ENCODE results near the gene DLX3. TPM values are rescaled to one million over a fixed set of nuclear protein-coding genes. Genes with fewer than 3 reads are reported as not detected.

DLX3 gene
- total RNA-seq, 1 experiment from 2014 or later: 1.2 TPM

GRCh38 chr17:49946964-49947584, 48.0 kb downstream of the DLX3 start:
- Mint-ChIP-seq H3K9me3 (no peaks in the 10 kb centered on the region; a peak in 1 of 5 replicates), H3K4me3 (no peak overlapping the region), H3K27me3 (ENCODE audit: low read depth) (peaks cover 81% of the 10 kb centered on the region), H3K27ac (no peak overlapping the region), H3K4me1 (peaks cover 11 to 19% of the 10 kb centered on the region in 2 experiments), H3K36me3 (ENCODE audit: insufficient read depth in 1 of 3, low read depth in 3 of 3) (no peaks in the 10 kb centered on the region)
- no peak overlapping the region for H2BK120ac ChIP-seq (ENCODE audit: low read depth, low read length, poor library complexity, severe bottlenecking)
- no peak overlapping the region for H4K8ac ChIP-seq (replicated peaks; ENCODE audit: insufficient read length, low read depth, low read length)
- no peak overlapping the region for H2BK15ac ChIP-seq (ENCODE audit: low read depth, low read length)
- no peak overlapping the region for H2AK5ac ChIP-seq (ENCODE audit: insufficient read length, low read length)
- no peaks in the 10 kb centered on the region for H3K9me3 ChIP-seq (ENCODE audit: control insufficient read depth, low read depth, low read length)
- no CpG with 5 or more reads among the region's 11 CpGs for WGBS (ENCODE audit: extremely low coverage, insufficient read length, low lambda C conversion rate)
- no peak overlapping the region for H3K9ac ChIP-seq (ENCODE audit: extremely low read depth, insufficient read length, low read length)
- H4K5ac ChIP-seq (ENCODE audit: insufficient read length, low read depth, low read length): no peak overlapping the region
- H3K56ac ChIP-seq (ENCODE audit: insufficient read length, low read depth, low read length): no peak overlapping the region
- no peaks in the 10 kb centered on the region for H3K79me1 ChIP-seq (ENCODE audit: insufficient read depth, low read depth, low read length, poor library complexity, severe bottlenecking)
- no peaks in the 10 kb centered on the region; the same call in 1 of the 2 replicates for H3K27me3 ChIP-seq (ENCODE audit: insufficient read depth, low read length)
- no peak overlapping the region for H2AFZ ChIP-seq (ENCODE audit: low read length)
- no peak overlapping the region for H3K18ac ChIP-seq (ENCODE audit: insufficient read length, low read depth, low read length)
- no peak for TF ChIP-seq CTCF (conservative IDR thresholded peaks at IDR 0.05)
- H3K4ac ChIP-seq (ENCODE audit: low read depth, low read length): no peak overlapping the region
- H4K91ac ChIP-seq (ENCODE audit: insufficient read length, low read depth, low read length): no peak overlapping the region
- no peaks in the 10 kb centered on the region for H3K23me2 ChIP-seq (ENCODE audit: insufficient read length, low read depth, low read length, poor library complexity, severe bottlenecking)
- DNase-seq: no peak
- H3K4me2 ChIP-seq (ENCODE audit: insufficient read depth, insufficient read length, low read length): no peak overlapping the region
- H2BK12ac ChIP-seq (ENCODE audit: insufficient read length, low read depth, low read length): no peak overlapping the region
- H2BK5ac ChIP-seq (ENCODE audit: insufficient read length, low read length): no peak overlapping the region
- H2BK20ac ChIP-seq (ENCODE audit: low read depth, low read length, poor library complexity, severe bottlenecking): no peak overlapping the region
- H3K14ac ChIP-seq (ENCODE audit: insufficient read depth, low read length): no peak overlapping the region
- no peaks in the 10 kb centered on the region for H4K20me1 ChIP-seq (ENCODE audit: control insufficient read depth, insufficient read depth, insufficient read length)
- H3K27ac ChIP-seq (ENCODE audit: insufficient read length, low read depth, low read length): no peak overlapping the region
- no peaks in the 10 kb centered on the region for H3K4me1 ChIP-seq (ENCODE audit: insufficient read depth, low read length)
- no peak overlapping the region for H3K23ac ChIP-seq (ENCODE audit: insufficient read length, low read depth, low read length)
- H3T11ph ChIP-seq (ENCODE audit: low read length): no peak overlapping the region
- no peaks in the 10 kb centered on the region for H3K79me2 ChIP-seq (ENCODE audit: insufficient read depth, low read length)
